Kidney (tissue), 14 donors: Measurements from ENCODE around the gene SUDS3. TPM values are rescaled to one million over a fixed set of nuclear protein-coding genes. Genes with fewer than 3 reads are reported as not detected.

ENCODE experiments used
- DNase-seq, 5 donors: peaks; one replicate each; pipeline ENCODE4 v3.0.0-alpha.2; 2013 to 2020
- FAIRE-seq: peaks from 2 replicates; lab custom pipeline; 2012; peaks lifted over from hg19 to GRCh38; lab: Jason Lieb, UNC
- H3K27ac ChIP-seq, 2 donors: one replicate each; pipeline ENCODE4 v1.7.0; 2013; ENCODE audit warnings: low read depth in 2 of 2, low read length in 2 of 2, inconsistent platforms in 1 of 2
- H3K27me3 ChIP-seq: one replicate; pipeline ENCODE4 v1.7.1; 2013; ENCODE audit warnings: low read length, inconsistent platforms; ENCODE audit not compliant: control insufficient read depth, insufficient read depth
- H3K36me3 ChIP-seq, 3 donors: one replicate each; pipeline versions ENCODE4 v1.7.0 to v1.7.1; 2013; ENCODE audit warnings: low read length in 3 of 3, control low read depth in 1 of 3, inconsistent platforms in 1 of 3; ENCODE audit not compliant: insufficient read depth in 3 of 3, control insufficient read depth in 2 of 3
- H3K4me1 ChIP-seq, 3 donors: one replicate each; pipeline versions ENCODE4 v1.7.0 to v1.7.1; 2013; ENCODE audit warnings: low read length in 3 of 3, inconsistent platforms in 1 of 3, low read depth in 1 of 3; ENCODE audit not compliant: control insufficient read depth in 2 of 3, insufficient read depth in 2 of 3
- H3K4me3 ChIP-seq, 3 donors: one replicate each; pipeline versions ENCODE4 v1.7.0 to v1.8.1; 2013; ENCODE audit warnings: low read length in 3 of 3, control low read depth in 1 of 3, inconsistent platforms in 1 of 3
- H3K9ac ChIP-seq, 3 donors: one replicate each; pipeline versions ENCODE4 v1.7.0 to v1.7.1; 2013; ENCODE audit warnings: low read length in 3 of 3, control low read depth in 1 of 3, inconsistent platforms in 1 of 3
- H3K9me3 ChIP-seq, 3 donors: one replicate each; pipeline versions ENCODE4 v1.7.0 to v1.7.1; 2013; ENCODE audit warnings: low read length in 3 of 3, control low read depth in 1 of 3, inconsistent platforms in 1 of 3; ENCODE audit not compliant: control insufficient read depth in 2 of 3, insufficient read depth in 1 of 3
- CTCF ChIP-seq: IDR thresholded peaks from 3 replicates; pipeline ENCODE4 v1.5.1; 2012; ENCODE audit warnings: mild to moderate bottlenecking, moderate library complexity, borderline replicate concordance; ENCODE audit not compliant: insufficient read depth; ENCODE audit errors: extremely low read depth
- intact Hi-C: fragments of 100-400 bp; cut with DNase I; formaldehyde crosslinking; loops from one replicate; pipeline ENCODE4 v1.11.1; 2022
- polyA plus RNA-seq: library from polyadenylated mRNA; stranded (reverse); fragments of 350-450 nt; fragmentation: Illumina TruSeq; extraction: RNeasy Lipid Tissue Mini Kit (QIAGEN cat#74804); gene quantifications from one replicate; pipeline ENCODE4 v1.2.3, GENCODE V29; 2014; ENCODE audit warnings: low read depth, low replicate concordance; ENCODE audit not compliant: insufficient read depth
- total RNA-seq: library from RNA; stranded (reverse); fragmentation: NEBNext Ultra II Directional; extraction: Animal tissue kit (Norgen Biotek cat#: 25700); gene quantifications from one replicate; pipeline ENCODE4 v1.2.1, GENCODE V29; 2021
- donor health status: control.
- donor health status: control.
- donor health status: control.
- donor health status: control.
- donor health status: control.
- donor health status: DM: yes; HTN: yes; CAD: no.
- donor health status: Normal renal cell carcinoma (clear cell type).

SUDS3 gene
- total and polyA plus RNA-seq, 2 donors from 2014 or later, result 14.9 to 29.0 TPM

- intact Hi-C loops, result no loop called here
- FAIRE-seq (no peak), DNase-seq (no peak)
- peaks cover 0 to 13% (median 12%) of the 10 kb centered on the region in 3 donors for H3K4me1 ChIP-seq
- TF ChIP-seq CTCF, result no peak
- H3K27ac ChIP-seq, result no peak overlapping the region
- H3K4me3 ChIP-seq, result peak overlapping the region in 2 of 3 donors; percentile 91 to 98
- H3K9me3 ChIP-seq, result no peaks in the 10 kb centered on the region
- H3K9ac ChIP-seq, result no peak overlapping the region
- peaks cover 3% of the 10 kb centered on the region for H3K27me3 ChIP-seq
- H3K36me3 ChIP-seq, result no peaks in the 10 kb centered on the region
Observed at GRCh38 chr12:118374126-118374725, 2.1 kb upstream of the SUDS3 start.

- no peak overlapping the region for H3K27ac ChIP-seq
- peaks cover 0 to 5% (median 2%) of the 10 kb centered on the region in 3 donors for H3K36me3 ChIP-seq
- H3K4me3 ChIP-seq, result no peak overlapping the region
- DNase-seq (no peak), FAIRE-seq (no peak)
- TF ChIP-seq CTCF, result no peak
- H3K9me3 ChIP-seq, result no peaks in the 10 kb centered on the region
- H3K9ac ChIP-seq, result no peak overlapping the region
- intact Hi-C loops, result no loop called here
- H3K27me3 ChIP-seq, result peaks cover 3% of the 10 kb centered on the region
- peaks cover 0 to 13% (median 12%) of the 10 kb centered on the region in 3 donors for H3K4me1 ChIP-seq
Observed at GRCh38 chr12:118374909-118375308, 1.4 kb upstream of the SUDS3 start.

- Histone ChIP-seq H3K4me1 (peaks cover 0 to 13% (median 12%) of the 10 kb centered on the region in 3 donors), H3K9ac (no peak overlapping the region), H3K4me3 (peak overlapping the region in 1 of 3 donors; percentile 94)
Observed at GRCh38 chr12:118375348-118375747, 1.0 kb upstream of the SUDS3 start.

More at GRCh38 chr12:118375348-118375747, 1.0 kb upstream of the SUDS3 start:
- DNase-seq (no peak), FAIRE-seq (no peak)
- H3K36me3 ChIP-seq, result peaks cover 0 to 10% (median 4%) of the 10 kb centered on the region in 3 donors
- TF ChIP-seq CTCF, result no peak
- intact Hi-C loops, result no loop called here
- peaks cover 3% of the 10 kb centered on the region for H3K27me3 ChIP-seq
- H3K27ac ChIP-seq, result peak overlapping the region in 1 of 2 donors; percentile 99
- no peaks in the 10 kb centered on the region for H3K9me3 ChIP-seq
